Measurements from ENCODE around the gene ACR.
"Not testable (repeated sequence)": the region's sequence is repeated elsewhere in the genome, so short reads cannot be mapped to it uniquely, and the experiment has no call there.

ACR gene

GRCh38 chr22:50783033-50783879, 45.3 kb downstream of the ACR start, which contains the start of gene RABL2B:
Gene RABL2B, minus strand, starts transcription at chr22:50783636. Its CDS starts 1,342 bp downstream, at chr22:50782294.
- peak; percentile 14 for DNase-seq

GRCh38 chr22:50783880-50784276, 45.9 kb downstream of the ACR start:
- not testable (repeated sequence) for DNase-seq

- DNase-seq: not testable (repeated sequence)
Observed at GRCh38 chr22:50785289-50785688, 47.3 kb downstream of the ACR start.

GRCh38 chr22:50786936-50787335, 48.9 kb downstream of the ACR start:
- DNase-seq: not testable (repeated sequence)

Measured in cortex of kidney (tissue), 1 donor.